ENCODE data around the gene S100A7A. TPM values are rescaled to one million over a fixed set of nuclear protein-coding genes. Genes with fewer than 3 reads are reported as not detected.

Gene S100A7A
- polyA plus RNA-seq (ENCODE audit: insufficient read length in 3 of 3) = not detected

- DNase-seq (ENCODE audit: low read depth in 3 of 3, low spot score in 2 of 3) = no peak
Measured at GRCh38 chr1:153415850-153416570, at the start of gene S100A7A. Gene S100A7A (plus strand): TSS chr1:153416520. CDS start chr1:153418083, 1,563 bp downstream.

- DNase-seq (ENCODE audit: low read depth in 3 of 3, low spot score in 2 of 3) = no peak
Measured at GRCh38 chr1:153367090-153367489, 49.2 kb upstream of the S100A7A start.

- no peak for DNase-seq (ENCODE audit: low read depth in 3 of 3, low spot score in 2 of 3)
Measured at GRCh38 chr1:153368495-153368894, 47.8 kb upstream of the S100A7A start.

- DNase-seq (ENCODE audit: low read depth in 3 of 3, low spot score in 2 of 3) = no peak
Measured at GRCh38 chr1:153370146-153370545, 46.2 kb upstream of the S100A7A start.

GRCh38 chr1:153371231-153371630, 45.1 kb upstream of the S100A7A start:
- no peak for DNase-seq (ENCODE audit: low read depth in 3 of 3, low spot score in 2 of 3)

- no peak for DNase-seq (ENCODE audit: low read depth in 3 of 3, low spot score in 2 of 3)
Measured at GRCh38 chr1:153372571-153372970, 43.7 kb upstream of the S100A7A start.

GRCh38 chr1:153374071-153374470, 42.2 kb upstream of the S100A7A start:
- no peak for DNase-seq (ENCODE audit: low read depth in 3 of 3, low spot score in 2 of 3)

GRCh38 chr1:153375511-153375910, 40.8 kb upstream of the S100A7A start, which contains the start of gene S100A12:
Gene S100A12 (minus strand): TSS chr1:153375621. CDS start chr1:153374592, 1,029 bp downstream.
- no peak for DNase-seq (ENCODE audit: low read depth in 3 of 3, low spot score in 2 of 3)

- DNase-seq (ENCODE audit: low read depth in 3 of 3, low spot score in 2 of 3) = no peak
Measured at GRCh38 chr1:153379591-153379990, 36.7 kb upstream of the S100A7A start.

GRCh38 chr1:153380711-153381110, 35.6 kb upstream of the S100A7A start:
- no peak for DNase-seq (ENCODE audit: low read depth in 3 of 3, low spot score in 2 of 3)

- DNase-seq (ENCODE audit: low read depth in 3 of 3, low spot score in 2 of 3) = no peak
Measured at GRCh38 chr1:153384958-153385580, 31.3 kb upstream of the S100A7A start.

GRCh38 chr1:153386500-153386901, 29.8 kb upstream of the S100A7A start:
- no peak for DNase-seq (ENCODE audit: low read depth in 3 of 3, low spot score in 2 of 3)

GRCh38 chr1:153387001-153387400, 29.3 kb upstream of the S100A7A start:
- no peak for DNase-seq (ENCODE audit: low read depth in 3 of 3, low spot score in 2 of 3)

GRCh38 chr1:153387785-153388184, 28.5 kb upstream of the S100A7A start:
- DNase-seq (ENCODE audit: low read depth in 3 of 3, low spot score in 2 of 3) = no peak

- DNase-seq (ENCODE audit: low read depth in 3 of 3, low spot score in 2 of 3) = no peak
Measured at GRCh38 chr1:153389401-153389800, 26.9 kb upstream of the S100A7A start.

- DNase-seq (ENCODE audit: low read depth in 3 of 3, low spot score in 2 of 3) = no peak
Measured at GRCh38 chr1:153389973-153390879, 26.1 kb upstream of the S100A7A start.

- DNase-seq (ENCODE audit: low read depth in 3 of 3, low spot score in 2 of 3) = no peak
Measured at GRCh38 chr1:153390938-153391710, 25.2 kb upstream of the S100A7A start, which contains the start of gene S100A8. Gene S100A8 (minus strand): TSS chr1:153391073. CDS start chr1:153390535, 538 bp downstream.

GRCh38 chr1:153392258-153392657, 24.1 kb upstream of the S100A7A start:
- no peak for DNase-seq (ENCODE audit: low read depth in 3 of 3, low spot score in 2 of 3)

GRCh38 chr1:153392822-153393221, 23.5 kb upstream of the S100A7A start:
- no peak for DNase-seq (ENCODE audit: low read depth in 3 of 3, low spot score in 2 of 3)

GRCh38 chr1:153393926-153394325, 22.4 kb upstream of the S100A7A start:
- no peak for DNase-seq (ENCODE audit: low read depth in 3 of 3, low spot score in 2 of 3)
